GM12878 (cell line): ENCODE results near the gene SAMD4A.

Experiments used
- ATF3 ChIP-seq: IDR thresholded peaks from 2 replicates; pipeline ENCODE4 v1.6.1; 2011; ENCODE audit warnings: low read depth, mild to moderate bottlenecking, low read length, moderate library complexity, borderline replicate concordance; ENCODE audit errors: extremely low read depth
- BCL11A ChIP-seq: IDR thresholded peaks from 2 replicates; pipeline ENCODE4 v1.6.1; 2011; ENCODE audit warnings: low read depth, low read length
- CHD2 ChIP-seq: IDR thresholded peaks from 2 replicates; pipeline ENCODE4 v1.6.1; 2011; ENCODE audit warnings: low read depth, low read length, improper control_type of control experiment, borderline replicate concordance
- CREM ChIP-seq: IDR thresholded peaks from 2 replicates; pipeline ENCODE4 v1.6.1; 2014; ENCODE audit warnings: antibody characterized with exemption, low read depth
- EZH2 ChIP-seq: IDR thresholded peaks from 2 replicates; pipeline ENCODE4 v1.6.1; 2012; ENCODE audit warnings: low read depth, mild to moderate bottlenecking, control low read depth, inconsistent platforms, low read length, borderline replicate concordance; ENCODE audit not compliant: control insufficient read depth
- FOXM1 ChIP-seq: IDR thresholded peaks from 2 replicates; pipeline ENCODE4 v1.6.1; 2012; ENCODE audit warnings: low read depth, mild to moderate bottlenecking, inconsistent platforms, low read length, moderate library complexity
- HDAC2 ChIP-seq: fragments of 200-600 bp; sonication (generic); IDR thresholded peaks from 2 replicates; pipeline ENCODE4 v1.6.1; 2017
- NRF1 ChIP-seq: conservative IDR thresholded peaks from 2 replicates; pipeline ENCODE4 v1.6.1; 2011; ENCODE audit warnings: mild to moderate bottlenecking, low read depth, low read length, improper control_type of control experiment
- POLR2A ChIP-seq: IDR thresholded peaks from 2 replicates; pipeline ENCODE4 v1.6.1; 2011; ENCODE audit warnings: low read depth, mild to moderate bottlenecking, low read length
- POLR2AphosphoS5 ChIP-seq: IDR thresholded peaks from 2 replicates; pipeline ENCODE4 v1.6.1; 2011; ENCODE audit warnings: mild to moderate bottlenecking, low read length, inconsistent platforms
- SIX5 ChIP-seq: IDR thresholded peaks from 2 replicates; pipeline ENCODE4 v1.6.1; 2011; ENCODE audit warnings: mild to moderate bottlenecking, low read depth, low read length, moderate library complexity; ENCODE audit not compliant: severe bottlenecking
- SP1 ChIP-seq: IDR thresholded peaks from one replicate; pipeline ENCODE4 v1.6.1; 2011; ENCODE audit warnings: low read depth, low read length
- TF ChIP-seq, protein P1 (sequence below), 3 experiments: IDR thresholded peaks in 2 of 3; conservative IDR thresholded peaks in 1 of 3; 2 replicates each; pipeline ENCODE4 v1.5.1; 2011; ENCODE audit warnings: low read depth in 3 of 3, low read length in 3 of 3, mild to moderate bottlenecking in 3 of 3, control low read depth in 2 of 3, moderate library complexity in 2 of 3, inconsistent platforms in 1 of 3, mixed read lengths in 1 of 3; ENCODE audit not compliant: control insufficient read depth in 2 of 3, insufficient read depth in 1 of 3; ENCODE audit errors: extremely low read depth in 1 of 3
- TF ChIP-seq, protein P2 (sequence below): fragments of 450-650 bp; IDR thresholded peaks from 2 replicates; pipeline ENCODE4 v1.6.1; 2017; ENCODE audit warnings: antibody characterized with exemption, mild to moderate bottlenecking, moderate library complexity

- no peak for TF ChIP-seq SIX5
- no peak for TF ChIP-seq POLR2AphosphoS5
- TF ChIP-seq HDAC2, result no peak
- TF ChIP-seq SP1, result no peak
- TF ChIP-seq EZH2, result no peak
- no peak for TF ChIP-seq NRF1
- TF ChIP-seq CHD2, result no peak
- no peak for TF ChIP-seq CREM
- TF ChIP-seq, protein P1, sequence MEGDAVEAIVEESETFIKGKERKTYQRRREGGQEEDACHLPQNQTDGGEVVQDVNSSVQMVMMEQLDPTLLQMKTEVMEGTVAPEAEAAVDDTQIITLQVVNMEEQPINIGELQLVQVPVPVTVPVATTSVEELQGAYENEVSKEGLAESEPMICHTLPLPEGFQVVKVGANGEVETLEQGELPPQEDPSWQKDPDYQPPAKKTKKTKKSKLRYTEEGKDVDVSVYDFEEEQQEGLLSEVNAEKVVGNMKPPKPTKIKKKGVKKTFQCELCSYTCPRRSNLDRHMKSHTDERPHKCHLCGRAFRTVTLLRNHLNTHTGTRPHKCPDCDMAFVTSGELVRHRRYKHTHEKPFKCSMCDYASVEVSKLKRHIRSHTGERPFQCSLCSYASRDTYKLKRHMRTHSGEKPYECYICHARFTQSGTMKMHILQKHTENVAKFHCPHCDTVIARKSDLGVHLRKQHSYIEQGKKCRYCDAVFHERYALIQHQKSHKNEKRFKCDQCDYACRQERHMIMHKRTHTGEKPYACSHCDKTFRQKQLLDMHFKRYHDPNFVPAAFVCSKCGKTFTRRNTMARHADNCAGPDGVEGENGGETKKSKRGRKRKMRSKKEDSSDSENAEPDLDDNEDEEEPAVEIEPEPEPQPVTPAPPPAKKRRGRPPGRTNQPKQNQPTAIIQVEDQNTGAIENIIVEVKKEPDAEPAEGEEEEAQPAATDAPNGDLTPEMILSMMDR (IDR thresholded peaks at IDR 0.05 in 2 of 3, conservative IDR thresholded peaks at IDR 0.05 in 1 of 3; ENCODE audit: control insufficient read depth in 2 of 3, extremely low read depth in 1 of 3, insufficient read depth in 1 of 3, low read depth in 3 of 3, low read length in 3 of 3), result no peak
- TF ChIP-seq BCL11A, result no peak
- no peak for TF ChIP-seq ATF3
- TF ChIP-seq, protein P2, sequence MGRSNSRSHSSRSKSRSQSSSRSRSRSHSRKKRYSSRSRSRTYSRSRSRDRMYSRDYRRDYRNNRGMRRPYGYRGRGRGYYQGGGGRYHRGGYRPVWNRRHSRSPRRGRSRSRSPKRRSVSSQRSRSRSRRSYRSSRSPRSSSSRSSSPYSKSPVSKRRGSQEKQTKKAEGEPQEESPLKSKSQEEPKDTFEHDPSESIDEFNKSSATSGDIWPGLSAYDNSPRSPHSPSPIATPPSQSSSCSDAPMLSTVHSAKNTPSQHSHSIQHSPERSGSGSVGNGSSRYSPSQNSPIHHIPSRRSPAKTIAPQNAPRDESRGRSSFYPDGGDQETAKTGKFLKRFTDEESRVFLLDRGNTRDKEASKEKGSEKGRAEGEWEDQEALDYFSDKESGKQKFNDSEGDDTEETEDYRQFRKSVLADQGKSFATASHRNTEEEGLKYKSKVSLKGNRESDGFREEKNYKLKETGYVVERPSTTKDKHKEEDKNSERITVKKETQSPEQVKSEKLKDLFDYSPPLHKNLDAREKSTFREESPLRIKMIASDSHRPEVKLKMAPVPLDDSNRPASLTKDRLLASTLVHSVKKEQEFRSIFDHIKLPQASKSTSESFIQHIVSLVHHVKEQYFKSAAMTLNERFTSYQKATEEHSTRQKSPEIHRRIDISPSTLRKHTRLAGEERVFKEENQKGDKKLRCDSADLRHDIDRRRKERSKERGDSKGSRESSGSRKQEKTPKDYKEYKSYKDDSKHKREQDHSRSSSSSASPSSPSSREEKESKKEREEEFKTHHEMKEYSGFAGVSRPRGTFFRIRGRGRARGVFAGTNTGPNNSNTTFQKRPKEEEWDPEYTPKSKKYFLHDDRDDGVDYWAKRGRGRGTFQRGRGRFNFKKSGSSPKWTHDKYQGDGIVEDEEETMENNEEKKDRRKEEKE, result no peak
- no peak for TF ChIP-seq POLR2A
- TF ChIP-seq FOXM1, result no peak
Observed at GRCh38 chr14:54577977-54578376, 11.0 kb downstream of the SAMD4A start.
